ENCODE results near the gene SLC15A4.
"Not testable (repeated sequence)": the region's sequence is repeated elsewhere in the genome, so short reads cannot be mapped to it uniquely, and the experiment has no call there.

DNA sequence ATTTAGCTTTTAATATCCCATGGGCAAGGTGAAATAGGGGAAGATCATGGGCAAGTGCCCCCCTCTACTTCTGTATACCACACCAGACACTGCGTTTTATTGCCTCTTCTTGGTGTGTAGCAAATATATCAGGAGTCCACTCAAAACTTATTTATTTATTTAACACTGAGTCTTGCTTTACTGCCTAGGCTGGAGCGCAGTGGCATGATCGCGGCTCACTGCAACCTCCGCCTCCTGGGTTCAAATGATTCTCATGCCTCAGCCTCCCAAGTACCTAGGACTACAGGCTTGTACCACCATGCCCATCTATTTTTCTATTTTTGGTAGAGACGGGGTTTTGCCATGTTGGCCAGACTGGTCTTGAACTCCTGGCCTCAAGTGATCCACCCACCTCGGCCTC is 27.7 kb upstream of the SLC15A4 start:
- TF ChIP-seq, protein P1, sequence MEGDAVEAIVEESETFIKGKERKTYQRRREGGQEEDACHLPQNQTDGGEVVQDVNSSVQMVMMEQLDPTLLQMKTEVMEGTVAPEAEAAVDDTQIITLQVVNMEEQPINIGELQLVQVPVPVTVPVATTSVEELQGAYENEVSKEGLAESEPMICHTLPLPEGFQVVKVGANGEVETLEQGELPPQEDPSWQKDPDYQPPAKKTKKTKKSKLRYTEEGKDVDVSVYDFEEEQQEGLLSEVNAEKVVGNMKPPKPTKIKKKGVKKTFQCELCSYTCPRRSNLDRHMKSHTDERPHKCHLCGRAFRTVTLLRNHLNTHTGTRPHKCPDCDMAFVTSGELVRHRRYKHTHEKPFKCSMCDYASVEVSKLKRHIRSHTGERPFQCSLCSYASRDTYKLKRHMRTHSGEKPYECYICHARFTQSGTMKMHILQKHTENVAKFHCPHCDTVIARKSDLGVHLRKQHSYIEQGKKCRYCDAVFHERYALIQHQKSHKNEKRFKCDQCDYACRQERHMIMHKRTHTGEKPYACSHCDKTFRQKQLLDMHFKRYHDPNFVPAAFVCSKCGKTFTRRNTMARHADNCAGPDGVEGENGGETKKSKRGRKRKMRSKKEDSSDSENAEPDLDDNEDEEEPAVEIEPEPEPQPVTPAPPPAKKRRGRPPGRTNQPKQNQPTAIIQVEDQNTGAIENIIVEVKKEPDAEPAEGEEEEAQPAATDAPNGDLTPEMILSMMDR (conservative IDR thresholded peaks at IDR 0.05): not testable (repeated sequence)
- not testable (repeated sequence) for TF ChIP-seq EZH2 (IDR thresholded peaks at IDR 0.05; ENCODE audit: low read depth)
